Subcutaneous adipose tissue (tissue), 4 donors: ENCODE data around the gene SCYGR2. TPM values are rescaled to one million over a fixed set of nuclear protein-coding genes. Genes with fewer than 3 reads are reported as not detected.

Experiments
- total RNA-seq, 4 donors: library from RNA; depleted of rRNA; stranded (reverse); fragments of >200 nt; gene quantifications; one replicate each; pipeline ENCODE4 v1.1.0, GENCODE V29; 2016
- TF ChIP-seq, protein P1 (sequence below): fragments of 450-650 bp; IDR thresholded peaks from one replicate; pipeline ENCODE4 v1.5.1; 2016; ENCODE audit warnings: low read depth, mild to moderate bottlenecking, control low read depth, antibody characterized with exemption, moderate library complexity

Gene SCYGR2
- total RNA-seq, 4 donors from 2014 or later, result not detected

DNA sequence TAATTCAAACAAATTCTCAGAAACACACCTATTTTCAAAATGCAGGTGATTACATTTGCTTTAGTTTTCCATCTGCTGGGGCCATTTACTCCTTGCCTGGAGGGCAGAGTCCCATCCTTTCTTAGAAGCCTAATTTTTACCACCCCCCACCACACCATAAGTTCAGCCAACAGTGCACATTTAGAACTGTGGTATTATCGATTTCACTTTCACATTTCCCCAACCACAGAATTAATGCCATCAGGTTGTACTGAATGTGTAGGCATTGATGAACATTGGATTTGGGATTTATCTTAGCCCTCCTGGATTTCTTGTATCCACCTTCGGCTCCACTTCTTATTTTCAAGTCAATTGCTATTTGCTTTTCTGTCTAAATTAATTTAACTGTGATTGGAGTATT lies 11.4 kb downstream of the SCYGR2 start:
- TF ChIP-seq, protein P1, sequence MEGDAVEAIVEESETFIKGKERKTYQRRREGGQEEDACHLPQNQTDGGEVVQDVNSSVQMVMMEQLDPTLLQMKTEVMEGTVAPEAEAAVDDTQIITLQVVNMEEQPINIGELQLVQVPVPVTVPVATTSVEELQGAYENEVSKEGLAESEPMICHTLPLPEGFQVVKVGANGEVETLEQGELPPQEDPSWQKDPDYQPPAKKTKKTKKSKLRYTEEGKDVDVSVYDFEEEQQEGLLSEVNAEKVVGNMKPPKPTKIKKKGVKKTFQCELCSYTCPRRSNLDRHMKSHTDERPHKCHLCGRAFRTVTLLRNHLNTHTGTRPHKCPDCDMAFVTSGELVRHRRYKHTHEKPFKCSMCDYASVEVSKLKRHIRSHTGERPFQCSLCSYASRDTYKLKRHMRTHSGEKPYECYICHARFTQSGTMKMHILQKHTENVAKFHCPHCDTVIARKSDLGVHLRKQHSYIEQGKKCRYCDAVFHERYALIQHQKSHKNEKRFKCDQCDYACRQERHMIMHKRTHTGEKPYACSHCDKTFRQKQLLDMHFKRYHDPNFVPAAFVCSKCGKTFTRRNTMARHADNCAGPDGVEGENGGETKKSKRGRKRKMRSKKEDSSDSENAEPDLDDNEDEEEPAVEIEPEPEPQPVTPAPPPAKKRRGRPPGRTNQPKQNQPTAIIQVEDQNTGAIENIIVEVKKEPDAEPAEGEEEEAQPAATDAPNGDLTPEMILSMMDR, result no peak

DNA sequence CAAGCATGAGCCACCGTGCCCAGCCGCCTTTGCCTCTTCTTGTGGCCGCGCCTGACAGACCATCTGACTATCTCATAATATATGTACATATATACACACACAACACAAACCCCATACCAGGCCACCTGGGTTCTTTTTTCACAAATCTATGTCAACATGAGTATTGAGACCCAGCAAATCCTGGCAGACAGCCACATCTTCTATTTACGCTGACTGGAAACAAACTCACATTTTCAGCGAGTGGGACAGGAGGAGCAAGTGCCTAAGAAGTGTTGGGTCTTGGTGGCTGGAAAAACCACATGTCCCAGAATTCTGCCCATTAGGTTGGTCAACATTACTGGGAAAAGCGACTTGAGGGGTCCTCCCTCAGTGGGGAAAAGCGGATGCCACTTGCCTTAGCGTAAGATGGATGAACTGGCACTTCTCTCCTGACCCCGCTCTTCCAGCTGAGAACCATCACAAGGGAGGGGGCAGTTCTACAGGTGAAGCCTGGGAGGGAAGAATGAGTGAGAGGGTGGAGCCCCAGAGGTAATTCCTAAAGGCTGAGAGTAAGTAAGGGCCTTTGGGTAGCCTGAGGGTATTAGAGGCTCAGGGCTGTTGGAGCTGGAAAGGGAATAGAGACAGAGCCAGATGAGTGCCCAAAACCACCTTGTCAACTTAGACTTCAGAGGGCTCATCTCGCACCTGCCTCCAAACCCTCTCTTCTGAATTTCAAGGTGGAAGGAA lies 14.0 kb downstream of the SCYGR2 start:
- TF ChIP-seq, protein P1, result no peak

DNA sequence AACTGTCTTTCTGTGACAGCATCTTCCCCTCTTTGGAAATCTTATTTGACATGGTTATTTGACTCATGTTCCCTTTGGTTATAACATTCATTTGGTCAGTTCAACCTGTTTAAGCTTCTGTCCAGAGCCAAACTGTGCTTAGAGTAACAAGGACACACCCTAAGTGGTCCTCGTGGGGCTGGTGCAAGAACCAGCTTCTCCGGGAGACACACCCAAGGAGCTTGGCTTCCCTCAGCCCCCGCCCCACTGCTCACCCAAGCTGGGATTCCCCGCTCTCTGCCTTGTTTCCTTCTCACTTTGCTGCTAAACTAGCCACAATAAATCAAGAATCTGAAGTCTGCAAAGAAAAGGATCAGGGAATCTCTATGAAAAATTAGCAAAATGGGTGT lies 14.6 kb downstream of the SCYGR2 start:
- TF ChIP-seq, protein P1, result no peak

GRCh38 chr2:227614246-227614645 lies 15.6 kb downstream of the SCYGR2 start:
- TF ChIP-seq, protein P1, result no peak

DNA sequence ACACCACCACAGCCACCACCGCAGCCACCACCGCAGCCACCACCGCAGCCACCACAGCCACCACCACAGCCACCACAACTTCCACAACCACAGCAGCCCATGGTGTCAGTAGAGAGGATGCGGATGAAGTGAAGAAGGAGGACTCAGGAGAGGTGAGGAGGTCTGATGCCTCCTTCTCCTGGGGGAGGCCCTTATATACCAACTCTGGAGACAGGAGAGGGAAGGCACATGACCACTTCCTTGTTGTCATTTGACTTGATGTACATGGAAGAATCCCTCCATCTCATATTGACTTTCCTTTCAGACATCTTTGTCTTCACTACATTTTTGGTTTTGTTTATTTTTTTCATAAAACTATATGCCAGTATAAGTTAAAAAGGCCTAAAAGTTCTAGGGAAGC lies 16.0 kb downstream of the SCYGR2 start, which contains the start of gene SCYGR3:
SCYGR3 (minus strand) TSS at position 101 of the 400 bp plus-strand sequence; CDS start at position 101, 0 bp downstream.
- TF ChIP-seq, protein P1, result no peak

DNA sequence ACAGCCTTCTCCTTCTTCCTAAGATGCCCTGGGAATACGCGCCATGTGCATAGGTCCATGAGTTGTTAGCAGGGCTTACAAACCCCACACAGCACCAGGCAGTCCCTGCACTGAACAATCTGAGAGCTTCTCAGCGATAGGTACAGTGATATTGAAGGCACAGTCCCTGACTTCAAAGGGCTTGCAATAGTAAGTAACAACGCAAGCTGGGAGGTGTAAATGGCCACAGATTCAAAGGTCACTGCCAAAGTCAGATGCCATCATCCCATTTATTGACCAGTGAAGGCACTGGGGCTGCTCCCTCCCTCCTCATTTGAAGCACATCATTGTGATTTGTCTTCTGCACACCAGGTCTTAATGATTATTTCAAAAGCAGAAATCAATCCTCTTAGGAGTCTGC lies 16.5 kb downstream of the SCYGR2 start:
- TF ChIP-seq, protein P1, result no peak

DNA sequence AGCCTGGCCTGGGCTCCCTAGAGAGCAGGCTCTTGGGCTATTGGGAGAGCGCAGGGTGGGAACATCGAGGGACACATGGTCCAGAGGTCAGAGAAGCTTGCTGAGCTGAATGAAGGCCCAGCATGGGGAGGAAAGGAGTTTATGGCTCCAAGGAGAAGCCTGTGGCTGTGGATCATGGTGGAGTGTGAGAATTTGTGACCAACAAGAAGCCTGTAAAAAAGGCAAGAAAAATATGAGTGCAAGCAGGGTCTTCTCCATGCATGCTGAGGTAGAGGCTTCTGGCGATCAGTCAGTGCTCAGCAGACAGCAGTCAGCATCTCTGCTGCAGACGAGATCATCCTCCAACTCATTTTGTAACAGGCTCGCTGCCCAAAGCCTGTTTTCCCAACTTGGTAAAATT lies 17.2 kb downstream of the SCYGR2 start:
- TF ChIP-seq, protein P1, result no peak
